ENCODE data around the gene PCDHGB4. TPM values are rescaled to one million over a fixed set of nuclear protein-coding genes. Genes with fewer than 3 reads are reported as not detected.

PCDHGB4 gene
- polyA plus RNA-seq, 1 donor from 2014 or later, result 9.3 TPM

DNA sequence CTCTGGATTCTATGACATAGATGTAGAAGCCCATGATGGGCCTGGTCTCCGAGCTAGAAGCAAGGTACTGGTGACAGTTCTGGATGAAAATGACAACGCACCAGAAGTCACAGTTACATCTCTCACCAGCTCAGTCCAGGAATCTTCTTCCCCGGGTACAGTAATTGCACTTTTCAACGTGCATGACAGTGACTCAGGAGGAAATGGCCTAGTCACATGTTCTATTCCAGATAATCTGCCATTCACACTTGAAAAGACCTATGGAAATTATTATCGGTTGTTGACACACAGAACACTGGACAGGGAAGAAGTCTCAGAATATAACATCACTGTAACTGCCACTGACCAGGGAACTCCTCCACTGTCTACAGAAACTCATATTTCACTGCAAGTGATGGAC is 31.4 kb upstream of the PCDHGB4 start:
- no peak overlapping the region for H3K4me2 ChIP-seq (ENCODE audit: low read length)
- no peak overlapping the region for H3K9ac ChIP-seq (ENCODE audit: low read length)
- no peaks in the 10 kb centered on the region for H4K20me1 ChIP-seq (ENCODE audit: insufficient read depth)
- H3K27ac ChIP-seq (ENCODE audit: low read length), result no peak overlapping the region
- no peaks in the 10 kb centered on the region for H3K27me3 ChIP-seq (ENCODE audit: insufficient read depth, low read depth, low read length)
- no peak for TF ChIP-seq MXI1 (conservative IDR thresholded peaks at IDR 0.05; ENCODE audit: poor library complexity, severe bottlenecking)
- no peak for TF ChIP-seq RAD21 (conservative IDR thresholded peaks at IDR 0.05)
- H3K36me3 ChIP-seq (ENCODE audit: insufficient read depth, low read length), result no peaks in the 10 kb centered on the region
- H3K79me2 ChIP-seq (replicated peaks; ENCODE audit: insufficient read depth, low read length), result no peaks in the 10 kb centered on the region
- H3K4me3 ChIP-seq (ENCODE audit: low read length), result no peak overlapping the region
- no peaks in the 10 kb centered on the region for H3F3A ChIP-seq (ENCODE audit: insufficient read depth, low read length, poor library complexity, severe bottlenecking)
- peaks cover 37% of the 10 kb centered on the region for H3K9me3 ChIP-seq (ENCODE audit: low read length)
- no peak overlapping the region for H2AFZ ChIP-seq (ENCODE audit: low read depth, low read length)
- H3K9me2 ChIP-seq (ENCODE audit: insufficient read depth, low read length), result no peaks in the 10 kb centered on the region

GRCh38 chr5:141356950-141357349 is 30.5 kb upstream of the PCDHGB4 start:
- no peak overlapping the region for H3K4me2 ChIP-seq (ENCODE audit: low read length)
- no peak overlapping the region for H3K27ac ChIP-seq (ENCODE audit: low read length)
- no peak overlapping the region for H3K4me3 ChIP-seq (ENCODE audit: low read length)
- no peaks in the 10 kb centered on the region for H4K20me1 ChIP-seq (ENCODE audit: insufficient read depth)
- peaks cover 37% of the 10 kb centered on the region for H3K9me3 ChIP-seq (ENCODE audit: low read length)
- H2AFZ ChIP-seq (ENCODE audit: low read depth, low read length), result no peak overlapping the region
- H3K79me2 ChIP-seq (replicated peaks; ENCODE audit: insufficient read depth, low read length), result no peaks in the 10 kb centered on the region
- no peaks in the 10 kb centered on the region for H3K27me3 ChIP-seq (ENCODE audit: insufficient read depth, low read depth, low read length)
- no peak for TF ChIP-seq CTCF (IDR thresholded peaks at IDR 0.05; ENCODE audit: poor library complexity, severe bottlenecking)
- no peak for TF ChIP-seq RAD21 (conservative IDR thresholded peaks at IDR 0.05)
- TF ChIP-seq MXI1 (conservative IDR thresholded peaks at IDR 0.05; ENCODE audit: poor library complexity, severe bottlenecking), result no peak
- no peak for TF ChIP-seq SMC3 (conservative IDR thresholded peaks at IDR 0.05; ENCODE audit: poor library complexity)
- TF ChIP-seq REST (IDR thresholded peaks at IDR 0.05; ENCODE audit: borderline replicate concordance), result no peak
- no peak for TF ChIP-seq TAF1 (IDR thresholded peaks at IDR 0.05; ENCODE audit: low read depth)
- H3K9ac ChIP-seq (ENCODE audit: low read length), result no peak overlapping the region
- H3K9me2 ChIP-seq (ENCODE audit: insufficient read depth, low read length), result no peaks in the 10 kb centered on the region
- H3K36me3 ChIP-seq (ENCODE audit: insufficient read depth, low read length), result no peaks in the 10 kb centered on the region
- no peaks in the 10 kb centered on the region for H3F3A ChIP-seq (ENCODE audit: insufficient read depth, low read length, poor library complexity, severe bottlenecking)

GRCh38 chr5:141359790-141360426 is 27.6 kb upstream of the PCDHGB4 start, which contains the start of gene PCDHGB2:
PCDHGB2 (plus strand) TSS chr5:141359994; CDS start chr5:141360136, 142 bp downstream.
- Histone ChIP-seq H3K27me3 (ENCODE audit: insufficient read depth, low read depth, low read length) (no peaks in the 10 kb centered on the region), H3F3A (ENCODE audit: insufficient read depth, low read length, poor library complexity, severe bottlenecking) (no peaks in the 10 kb centered on the region), H2AFZ (ENCODE audit: low read depth, low read length) (no peak within 1 kb of the TSS), H3K27ac (ENCODE audit: low read length) (no peak within 1 kb of the TSS), H3K4me3 (ENCODE audit: low read length) (no peak within 1 kb of the TSS), H3K79me2 (replicated peaks; ENCODE audit: insufficient read depth, low read length) (no peaks in the 10 kb centered on the region), H3K9me3 (ENCODE audit: low read length) (peaks cover 48% of the 10 kb centered on the region), H3K9me2 (ENCODE audit: insufficient read depth, low read length) (no peaks in the 10 kb centered on the region), H3K4me2 (ENCODE audit: low read length) (no peak within 1 kb of the TSS), H4K20me1 (ENCODE audit: insufficient read depth) (no peaks in the 10 kb centered on the region), H3K36me3 (ENCODE audit: insufficient read depth, low read length) (no peaks in the 10 kb centered on the region), H3K9ac (ENCODE audit: low read length) (no peak within 1 kb of the TSS)
- TF ChIP-seq MXI1 (conservative IDR thresholded peaks at IDR 0.05; ENCODE audit: poor library complexity, severe bottlenecking) (no peak), REST (IDR thresholded peaks at IDR 0.05; ENCODE audit: borderline replicate concordance) (no peak), EZH2 (IDR thresholded peaks at IDR 0.05; ENCODE audit: borderline replicate concordance, insufficient read depth, low read length, poor library complexity, severe bottlenecking) (no peak), CTCF (IDR thresholded peaks at IDR 0.05; ENCODE audit: poor library complexity, severe bottlenecking) (no peak), TAF1 (IDR thresholded peaks at IDR 0.05; ENCODE audit: low read depth) (no peak), POLR2AphosphoS5 (IDR thresholded peaks at IDR 0.05) (no peak), SMC3 (conservative IDR thresholded peaks at IDR 0.05; ENCODE audit: poor library complexity) (no peak), EP300 (conservative IDR thresholded peaks at IDR 0.05; ENCODE audit: poor library complexity, severe bottlenecking) (no peak), RAD21 (conservative IDR thresholded peaks at IDR 0.05) (no peak)
